Kidney (tissue), 14 donors: ENCODE data around the gene MDN1. TPM values are rescaled to one million over a fixed set of nuclear protein-coding genes. Genes with fewer than 3 reads are reported as not detected.

ENCODE experiments used
- DNase-seq, 5 donors: peaks; one replicate each; pipeline ENCODE4 v3.0.0-alpha.2; 2013 to 2020
- FAIRE-seq: peaks from 2 replicates; lab custom pipeline; 2012; peaks lifted over from hg19 to GRCh38; lab: Jason Lieb, UNC
- H3K27ac ChIP-seq, 2 donors: one replicate each; pipeline ENCODE4 v1.7.0; 2013; ENCODE audit warnings: low read depth in 2 of 2, low read length in 2 of 2, inconsistent platforms in 1 of 2
- H3K27me3 ChIP-seq: one replicate; pipeline ENCODE4 v1.7.1; 2013; ENCODE audit warnings: low read length, inconsistent platforms; ENCODE audit not compliant: control insufficient read depth, insufficient read depth
- H3K36me3 ChIP-seq, 3 donors: one replicate each; pipeline versions ENCODE4 v1.7.0 to v1.7.1; 2013; ENCODE audit warnings: low read length in 3 of 3, control low read depth in 1 of 3, inconsistent platforms in 1 of 3; ENCODE audit not compliant: insufficient read depth in 3 of 3, control insufficient read depth in 2 of 3
- H3K4me1 ChIP-seq, 3 donors: one replicate each; pipeline versions ENCODE4 v1.7.0 to v1.7.1; 2013; ENCODE audit warnings: low read length in 3 of 3, inconsistent platforms in 1 of 3, low read depth in 1 of 3; ENCODE audit not compliant: control insufficient read depth in 2 of 3, insufficient read depth in 2 of 3
- H3K4me3 ChIP-seq, 3 donors: one replicate each; pipeline versions ENCODE4 v1.7.0 to v1.8.1; 2013; ENCODE audit warnings: low read length in 3 of 3, control low read depth in 1 of 3, inconsistent platforms in 1 of 3
- H3K9ac ChIP-seq, 3 donors: one replicate each; pipeline versions ENCODE4 v1.7.0 to v1.7.1; 2013; ENCODE audit warnings: low read length in 3 of 3, control low read depth in 1 of 3, inconsistent platforms in 1 of 3
- H3K9me3 ChIP-seq, 3 donors: one replicate each; pipeline versions ENCODE4 v1.7.0 to v1.7.1; 2013; ENCODE audit warnings: low read length in 3 of 3, control low read depth in 1 of 3, inconsistent platforms in 1 of 3; ENCODE audit not compliant: control insufficient read depth in 2 of 3, insufficient read depth in 1 of 3
- CTCF ChIP-seq: IDR thresholded peaks from 3 replicates; pipeline ENCODE4 v1.5.1; 2012; ENCODE audit warnings: mild to moderate bottlenecking, moderate library complexity, borderline replicate concordance; ENCODE audit not compliant: insufficient read depth; ENCODE audit errors: extremely low read depth
- intact Hi-C: fragments of 100-400 bp; cut with DNase I; formaldehyde crosslinking; loops from one replicate; pipeline ENCODE4 v1.11.1; 2022
- polyA plus RNA-seq: library from polyadenylated mRNA; stranded (reverse); fragments of 350-450 nt; fragmentation: Illumina TruSeq; extraction: RNeasy Lipid Tissue Mini Kit (QIAGEN cat#74804); gene quantifications from one replicate; pipeline ENCODE4 v1.2.3, GENCODE V29; 2014; ENCODE audit warnings: low read depth, low replicate concordance; ENCODE audit not compliant: insufficient read depth
- total RNA-seq: library from RNA; stranded (reverse); fragmentation: NEBNext Ultra II Directional; extraction: Animal tissue kit (Norgen Biotek cat#: 25700); gene quantifications from one replicate; pipeline ENCODE4 v1.2.1, GENCODE V29; 2021
- donor health status: control.
- donor health status: control.
- donor health status: control.
- donor health status: control.
- donor health status: control.
- donor health status: DM: yes; HTN: yes; CAD: no.
- donor health status: Normal renal cell carcinoma (clear cell type).

Gene MDN1
- total and polyA plus RNA-seq, 2 donors from 2014 or later: 19.4 to 34.9 TPM

DNA sequence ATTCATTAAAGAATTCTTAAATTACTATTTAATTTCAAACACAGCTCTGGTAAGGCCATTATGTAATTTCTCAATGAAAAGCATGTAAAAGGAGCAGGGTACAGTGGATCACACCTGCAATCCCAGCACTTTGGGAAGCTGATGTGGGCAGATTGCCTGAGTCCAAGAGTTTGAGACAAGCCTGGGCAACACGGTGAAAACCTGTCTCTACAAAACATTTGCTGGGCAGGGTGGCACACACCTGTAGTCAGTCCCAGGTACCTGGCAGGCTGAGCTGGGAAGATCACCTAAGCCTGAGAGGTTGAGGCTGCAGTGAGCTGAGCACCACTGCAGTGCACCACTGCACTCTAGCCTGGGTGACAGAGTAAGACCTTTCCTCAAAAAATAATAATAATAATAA, 37.4 kb downstream of the MDN1 start:
- H3K27me3 ChIP-seq: no peaks in the 10 kb centered on the region
- H3K4me1 ChIP-seq: no peaks in the 10 kb centered on the region
- DNase-seq: no peak
- intact Hi-C loops: no loop called here
- H3K4me3 ChIP-seq: no peak overlapping the region
- TF ChIP-seq CTCF: no peak
- H3K9me3 ChIP-seq: no peaks in the 10 kb centered on the region
- no peak overlapping the region for H3K9ac ChIP-seq
- peaks cover 2 to 27% (median 10%) of the 10 kb centered on the region in 3 donors for H3K36me3 ChIP-seq
- FAIRE-seq: no peak
- no peak overlapping the region for H3K27ac ChIP-seq

GRCh38 chr6:89781070-89782034, 38.2 kb downstream of the MDN1 start:
- no peak for TF ChIP-seq CTCF
- Histone ChIP-seq H3K27ac (peak overlapping the region in 1 of 2 donors; percentile 52), H3K27me3 (no peaks in the 10 kb centered on the region), H3K36me3 (peaks cover 2 to 27% (median 10%) of the 10 kb centered on the region in 3 donors), H3K9me3 (no peaks in the 10 kb centered on the region), H3K4me3 (no peak overlapping the region), H3K9ac (no peak overlapping the region), H3K4me1 (no peaks in the 10 kb centered on the region)
- DNase-seq (no peak), FAIRE-seq (no peak)
- intact Hi-C loops: no loop called here

DNA sequence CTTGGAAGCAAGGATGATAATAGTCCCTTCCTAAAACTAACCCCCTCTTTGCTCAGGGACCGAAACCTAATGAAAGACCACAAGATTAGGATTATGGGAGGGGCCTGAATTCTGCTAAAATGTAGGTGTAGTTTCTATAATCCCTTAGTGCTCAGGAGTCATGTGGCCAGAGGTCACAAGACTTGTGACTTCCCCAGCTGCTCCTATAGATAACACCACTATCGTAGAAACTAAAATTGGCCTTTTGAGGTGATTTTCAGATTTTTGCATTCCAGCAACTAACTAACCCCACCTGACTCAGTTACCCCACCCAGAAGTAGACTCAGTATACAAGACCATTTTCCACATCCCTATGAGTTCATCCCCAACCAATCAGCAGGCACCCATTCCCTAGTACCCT, 42.1 kb downstream of the MDN1 start:
- FAIRE-seq (no peak), DNase-seq (no peak)
- H3K27me3 ChIP-seq: no peaks in the 10 kb centered on the region
- H3K36me3 ChIP-seq: peaks cover 0 to 30% (median 4%) of the 10 kb centered on the region in 3 donors
- intact Hi-C loops: no loop called here
- H3K27ac ChIP-seq: no peak overlapping the region
- no peak for TF ChIP-seq CTCF
- H3K4me1 ChIP-seq: no peaks in the 10 kb centered on the region
- no peaks in the 10 kb centered on the region for H3K9me3 ChIP-seq
- no peak overlapping the region for H3K4me3 ChIP-seq
- H3K9ac ChIP-seq: no peak overlapping the region
